SK-N-SH (cell line): ENCODE data around the gene CATSPERD.

Experiments used
- EP300 ChIP-seq, 2 experiments: IDR thresholded peaks; 2 replicates each; pipeline versions ENCODE4 v1.4.0 to v1.6.1; 2012; ENCODE audit warnings: borderline replicate concordance in 1 of 2, low read depth in 1 of 2, low read length in 1 of 2
- GABPA ChIP-seq: IDR thresholded peaks from 2 replicates; pipeline ENCODE4 v1.4.0; 2012; ENCODE audit warnings: low read depth, mild to moderate bottlenecking
- IRF3 ChIP-seq: fragments of 150-350 bp; IDR thresholded peaks from 2 replicates; pipeline ENCODE4 v1.6.1; 2016; ENCODE audit warnings: mild to moderate bottlenecking, low read depth, low read length
- MXI1 ChIP-seq: IDR thresholded peaks from 2 replicates; pipeline ENCODE4 v1.6.1; 2012; ENCODE audit warnings: mild to moderate bottlenecking, low read depth, low read length, improper control_type of control experiment
- NRF1 ChIP-seq: IDR thresholded peaks from 2 replicates; pipeline ENCODE4 v1.6.1; 2012; ENCODE audit warnings: low read depth, mild to moderate bottlenecking, low read length
- POLR2AphosphoS5 ChIP-seq: IDR thresholded peaks from 2 replicates; pipeline ENCODE4 v1.6.1; 2012; ENCODE audit warnings: low read depth, low read length
- RCOR1 ChIP-seq: fragments of 150-350 bp; IDR thresholded peaks from 2 replicates; pipeline ENCODE4 v1.6.1; 2017; ENCODE audit warnings: antibody characterized with exemption, low read length
- SIN3A ChIP-seq: IDR thresholded peaks from 2 replicates; pipeline ENCODE4 v1.6.1; 2012; ENCODE audit warnings: low read depth, mild to moderate bottlenecking, low read length, moderate library complexity, borderline replicate concordance
- SMC3 ChIP-seq: IDR thresholded peaks from 2 replicates; pipeline ENCODE4 v1.6.1; 2012; ENCODE audit warnings: low read depth, low read length, improper control_type of control experiment
- TAF1 ChIP-seq: IDR thresholded peaks from 2 replicates; pipeline ENCODE4 v1.6.1; 2012; ENCODE audit warnings: low read depth, mild to moderate bottlenecking, low read length, moderate library complexity, borderline replicate concordance
- TEAD4 ChIP-seq: IDR thresholded peaks from 2 replicates; pipeline ENCODE4 v1.4.0; 2012; ENCODE audit warnings: mild to moderate bottlenecking, borderline replicate concordance; ENCODE audit not compliant: insufficient read depth
- ZBTB33 ChIP-seq: IDR thresholded peaks from 2 replicates; pipeline ENCODE4 v1.4.0; 2012; ENCODE audit warnings: low read depth, borderline replicate concordance
- TF ChIP-seq, protein P1 (sequence below): fragments of 200-600 bp; sonication (generic); IDR thresholded peaks from 2 replicates; pipeline ENCODE4 v1.6.1; 2017; ENCODE audit warnings: antibody characterized with exemption, mild to moderate bottlenecking, moderate library complexity
- TF ChIP-seq, protein P2 (sequence below): IDR thresholded peaks from 2 replicates; pipeline ENCODE4 v1.6.1; 2012; ENCODE audit warnings: mild to moderate bottlenecking, low read depth, low read length, moderate library complexity

DNA sequence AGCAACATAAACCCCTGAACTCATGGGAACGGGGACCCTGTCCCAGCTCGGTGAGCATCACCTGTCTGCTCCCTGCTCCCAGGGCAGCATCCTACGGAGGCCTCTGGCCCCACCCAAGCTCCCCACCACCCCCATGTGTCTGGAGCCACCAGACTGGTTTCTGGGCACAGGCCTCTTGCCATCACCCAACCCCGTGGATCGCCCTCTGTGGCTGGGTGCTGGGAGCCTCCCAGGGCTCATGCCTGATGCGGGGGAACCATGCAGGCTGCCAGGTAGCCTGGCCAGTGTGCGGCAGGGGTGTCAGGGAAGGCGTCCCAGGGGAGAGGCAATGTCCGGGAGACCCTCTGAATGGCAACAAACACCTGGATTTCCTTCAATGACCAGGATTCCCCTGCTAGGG lies 42.9 kb upstream of the CATSPERD start:
- TF ChIP-seq, protein P1, sequence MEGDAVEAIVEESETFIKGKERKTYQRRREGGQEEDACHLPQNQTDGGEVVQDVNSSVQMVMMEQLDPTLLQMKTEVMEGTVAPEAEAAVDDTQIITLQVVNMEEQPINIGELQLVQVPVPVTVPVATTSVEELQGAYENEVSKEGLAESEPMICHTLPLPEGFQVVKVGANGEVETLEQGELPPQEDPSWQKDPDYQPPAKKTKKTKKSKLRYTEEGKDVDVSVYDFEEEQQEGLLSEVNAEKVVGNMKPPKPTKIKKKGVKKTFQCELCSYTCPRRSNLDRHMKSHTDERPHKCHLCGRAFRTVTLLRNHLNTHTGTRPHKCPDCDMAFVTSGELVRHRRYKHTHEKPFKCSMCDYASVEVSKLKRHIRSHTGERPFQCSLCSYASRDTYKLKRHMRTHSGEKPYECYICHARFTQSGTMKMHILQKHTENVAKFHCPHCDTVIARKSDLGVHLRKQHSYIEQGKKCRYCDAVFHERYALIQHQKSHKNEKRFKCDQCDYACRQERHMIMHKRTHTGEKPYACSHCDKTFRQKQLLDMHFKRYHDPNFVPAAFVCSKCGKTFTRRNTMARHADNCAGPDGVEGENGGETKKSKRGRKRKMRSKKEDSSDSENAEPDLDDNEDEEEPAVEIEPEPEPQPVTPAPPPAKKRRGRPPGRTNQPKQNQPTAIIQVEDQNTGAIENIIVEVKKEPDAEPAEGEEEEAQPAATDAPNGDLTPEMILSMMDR, result no peak
- TF ChIP-seq NRF1 (no peak), POLR2AphosphoS5 (no peak), IRF3 (no peak), TEAD4 (no peak), GABPA (no peak), RCOR1 (no peak), SIN3A (no peak), EP300 (IDR thresholded peaks at IDR 0.05; ENCODE audit: borderline replicate concordance in 1 of 2, low read depth in 1 of 2, low read length in 1 of 2) (no peak), SMC3 (no peak), MXI1 (no peak), ZBTB33 (no peak), TAF1 (no peak)
- TF ChIP-seq, protein P2, sequence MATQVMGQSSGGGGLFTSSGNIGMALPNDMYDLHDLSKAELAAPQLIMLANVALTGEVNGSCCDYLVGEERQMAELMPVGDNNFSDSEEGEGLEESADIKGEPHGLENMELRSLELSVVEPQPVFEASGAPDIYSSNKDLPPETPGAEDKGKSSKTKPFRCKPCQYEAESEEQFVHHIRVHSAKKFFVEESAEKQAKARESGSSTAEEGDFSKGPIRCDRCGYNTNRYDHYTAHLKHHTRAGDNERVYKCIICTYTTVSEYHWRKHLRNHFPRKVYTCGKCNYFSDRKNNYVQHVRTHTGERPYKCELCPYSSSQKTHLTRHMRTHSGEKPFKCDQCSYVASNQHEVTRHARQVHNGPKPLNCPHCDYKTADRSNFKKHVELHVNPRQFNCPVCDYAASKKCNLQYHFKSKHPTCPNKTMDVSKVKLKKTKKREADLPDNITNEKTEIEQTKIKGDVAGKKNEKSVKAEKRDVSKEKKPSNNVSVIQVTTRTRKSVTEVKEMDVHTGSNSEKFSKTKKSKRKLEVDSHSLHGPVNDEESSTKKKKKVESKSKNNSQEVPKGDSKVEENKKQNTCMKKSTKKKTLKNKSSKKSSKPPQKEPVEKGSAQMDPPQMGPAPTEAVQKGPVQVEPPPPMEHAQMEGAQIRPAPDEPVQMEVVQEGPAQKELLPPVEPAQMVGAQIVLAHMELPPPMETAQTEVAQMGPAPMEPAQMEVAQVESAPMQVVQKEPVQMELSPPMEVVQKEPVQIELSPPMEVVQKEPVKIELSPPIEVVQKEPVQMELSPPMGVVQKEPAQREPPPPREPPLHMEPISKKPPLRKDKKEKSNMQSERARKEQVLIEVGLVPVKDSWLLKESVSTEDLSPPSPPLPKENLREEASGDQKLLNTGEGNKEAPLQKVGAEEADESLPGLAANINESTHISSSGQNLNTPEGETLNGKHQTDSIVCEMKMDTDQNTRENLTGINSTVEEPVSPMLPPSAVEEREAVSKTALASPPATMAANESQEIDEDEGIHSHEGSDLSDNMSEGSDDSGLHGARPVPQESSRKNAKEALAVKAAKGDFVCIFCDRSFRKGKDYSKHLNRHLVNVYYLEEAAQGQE, result no peak
